GM10266 (cell line): ENCODE results near the gene DNMT3A.

Source experiments
- DNase-seq: peaks from one replicate; pipeline ENCODE4 v3.0.0; 2012; ENCODE audit errors: extremely low spot score
- TF ChIP-seq, protein P1 (sequence below): IDR thresholded peaks from 2 replicates; pipeline ENCODE4 v1.5.1; 2012; ENCODE audit warnings: mild to moderate bottlenecking, low read depth; ENCODE audit not compliant: control insufficient read depth, insufficient read depth; ENCODE audit errors: missing control alignments

Gene DNMT3A

DNA sequence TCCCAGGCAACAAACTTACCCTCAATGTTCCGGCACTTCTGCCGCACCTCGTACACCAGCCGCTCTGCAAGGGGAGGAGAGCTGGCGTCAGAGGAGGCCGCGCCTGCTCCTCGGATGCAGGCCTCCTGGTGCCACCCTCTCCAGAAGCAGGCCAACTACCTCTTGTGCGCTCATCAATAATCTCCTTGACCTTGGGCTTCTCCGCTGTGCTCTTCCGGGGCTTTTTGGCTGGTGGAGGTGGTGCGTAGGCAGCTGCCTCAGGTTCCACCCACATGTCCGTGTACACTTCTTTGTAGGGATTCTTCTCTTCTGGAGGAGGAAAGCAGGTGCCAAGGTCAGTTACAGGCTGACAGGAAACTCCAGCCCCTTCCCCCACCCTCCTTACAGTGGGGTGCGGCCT is 95.7 kb downstream of the DNMT3A start:
- TF ChIP-seq, protein P1, sequence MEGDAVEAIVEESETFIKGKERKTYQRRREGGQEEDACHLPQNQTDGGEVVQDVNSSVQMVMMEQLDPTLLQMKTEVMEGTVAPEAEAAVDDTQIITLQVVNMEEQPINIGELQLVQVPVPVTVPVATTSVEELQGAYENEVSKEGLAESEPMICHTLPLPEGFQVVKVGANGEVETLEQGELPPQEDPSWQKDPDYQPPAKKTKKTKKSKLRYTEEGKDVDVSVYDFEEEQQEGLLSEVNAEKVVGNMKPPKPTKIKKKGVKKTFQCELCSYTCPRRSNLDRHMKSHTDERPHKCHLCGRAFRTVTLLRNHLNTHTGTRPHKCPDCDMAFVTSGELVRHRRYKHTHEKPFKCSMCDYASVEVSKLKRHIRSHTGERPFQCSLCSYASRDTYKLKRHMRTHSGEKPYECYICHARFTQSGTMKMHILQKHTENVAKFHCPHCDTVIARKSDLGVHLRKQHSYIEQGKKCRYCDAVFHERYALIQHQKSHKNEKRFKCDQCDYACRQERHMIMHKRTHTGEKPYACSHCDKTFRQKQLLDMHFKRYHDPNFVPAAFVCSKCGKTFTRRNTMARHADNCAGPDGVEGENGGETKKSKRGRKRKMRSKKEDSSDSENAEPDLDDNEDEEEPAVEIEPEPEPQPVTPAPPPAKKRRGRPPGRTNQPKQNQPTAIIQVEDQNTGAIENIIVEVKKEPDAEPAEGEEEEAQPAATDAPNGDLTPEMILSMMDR, result no peak
- no peak for DNase-seq

DNA sequence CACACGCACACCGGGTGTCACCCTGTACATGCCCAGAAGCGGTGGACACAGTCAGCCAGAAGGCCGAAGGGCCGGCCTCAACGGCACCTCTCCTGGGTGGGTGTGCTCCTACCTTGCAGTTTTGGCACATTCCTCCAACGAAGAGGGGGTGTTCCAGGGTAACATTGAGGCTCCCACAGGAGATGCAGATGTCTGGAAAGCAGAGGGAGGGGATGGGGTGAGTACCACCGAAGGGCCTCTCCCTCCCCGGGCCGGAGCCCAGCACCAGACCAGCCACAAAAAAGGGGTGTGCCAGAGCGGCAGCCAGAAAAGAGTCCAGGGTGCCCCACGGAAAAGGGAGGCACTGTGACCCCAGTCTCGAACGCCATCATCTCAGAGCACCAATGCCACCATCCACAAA is 96.6 kb downstream of the DNMT3A start:
- TF ChIP-seq, protein P1, result no peak
- DNase-seq, result no peak

DNA sequence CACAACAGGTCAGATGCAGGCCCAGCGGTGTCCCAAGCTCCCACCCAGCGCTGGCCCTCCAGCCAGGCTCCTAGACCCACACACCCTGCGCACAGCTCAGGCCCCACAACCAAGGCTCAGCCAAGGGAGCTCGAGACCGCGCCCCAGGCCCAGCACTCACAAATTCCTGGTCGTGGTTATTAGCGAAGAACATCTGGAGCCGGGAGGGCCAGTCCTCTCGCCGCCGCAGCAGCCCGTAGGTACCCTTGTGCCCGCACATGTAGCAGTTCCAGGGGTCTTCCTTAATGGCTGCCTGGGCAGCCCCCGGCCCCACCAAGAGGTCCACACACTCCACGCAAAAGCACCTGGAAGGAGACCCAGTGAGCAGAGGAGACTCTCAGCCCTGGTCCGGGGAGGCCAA is 97.7 kb downstream of the DNMT3A start:
- DNase-seq, result no peak
- TF ChIP-seq, protein P1, result no peak

DNA sequence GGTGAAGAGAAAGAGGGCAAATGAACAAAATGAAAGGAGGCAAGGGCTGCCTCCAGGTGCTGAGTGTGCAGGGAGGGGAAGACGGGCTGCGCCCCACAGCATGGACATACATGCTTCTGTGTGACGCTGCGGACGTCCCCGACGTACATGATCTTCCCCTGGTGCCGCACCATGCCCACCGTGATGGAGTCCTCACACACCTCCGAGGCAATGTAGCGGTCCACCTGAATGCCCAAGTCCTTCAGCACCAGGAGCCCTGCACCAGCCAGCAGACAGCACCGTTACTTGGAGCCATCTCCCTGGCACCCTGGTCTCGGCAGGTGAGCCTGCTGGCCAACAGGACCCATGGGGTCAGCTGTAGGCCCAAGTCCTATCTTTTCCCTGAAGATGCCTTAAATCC is 100.3 kb downstream of the DNMT3A start:
- TF ChIP-seq, protein P1, result no peak
- no peak for DNase-seq

DNA sequence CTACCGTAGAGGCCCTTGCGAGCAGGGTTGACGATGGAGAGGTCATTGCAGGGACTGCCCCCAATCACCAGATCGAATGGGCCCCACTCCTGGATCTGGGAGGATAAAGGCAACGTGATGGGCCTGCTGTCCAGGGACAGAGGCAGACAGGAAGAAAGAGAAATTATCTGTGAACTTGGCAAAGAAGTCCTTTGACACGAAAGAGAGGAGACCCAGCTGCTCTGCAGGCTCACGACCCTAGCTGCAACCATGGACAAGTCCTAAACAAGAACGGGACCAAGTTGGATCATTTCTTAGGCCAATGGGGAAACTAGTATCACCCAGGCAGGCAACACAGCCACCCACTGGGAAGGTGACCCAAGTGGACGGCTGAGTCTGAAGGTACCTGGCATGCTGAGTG is 101.1 kb downstream of the DNMT3A start:
- TF ChIP-seq, protein P1, result no peak
- no peak for DNase-seq

DNA sequence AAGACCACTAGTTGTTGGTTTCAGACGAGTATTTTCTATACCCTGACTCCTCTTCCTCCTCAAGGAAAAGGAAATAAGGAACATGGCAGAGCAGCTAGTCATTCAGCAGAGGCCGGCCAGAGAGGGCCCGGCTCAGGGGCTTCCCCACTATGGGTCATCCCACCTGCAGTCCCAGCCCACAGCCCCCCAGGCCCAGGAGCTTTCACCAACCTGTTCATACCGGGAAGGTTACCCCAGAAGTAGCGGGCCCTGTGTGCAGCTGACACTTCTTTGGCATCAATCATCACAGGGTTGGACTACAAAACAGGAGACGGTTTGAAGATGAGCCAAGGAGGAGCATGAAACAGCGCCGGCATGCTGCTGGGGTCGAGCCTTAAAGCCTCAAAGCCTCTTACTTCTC is 102.8 kb downstream of the DNMT3A start:
- TF ChIP-seq, protein P1, result no peak
- no peak for DNase-seq

DNA sequence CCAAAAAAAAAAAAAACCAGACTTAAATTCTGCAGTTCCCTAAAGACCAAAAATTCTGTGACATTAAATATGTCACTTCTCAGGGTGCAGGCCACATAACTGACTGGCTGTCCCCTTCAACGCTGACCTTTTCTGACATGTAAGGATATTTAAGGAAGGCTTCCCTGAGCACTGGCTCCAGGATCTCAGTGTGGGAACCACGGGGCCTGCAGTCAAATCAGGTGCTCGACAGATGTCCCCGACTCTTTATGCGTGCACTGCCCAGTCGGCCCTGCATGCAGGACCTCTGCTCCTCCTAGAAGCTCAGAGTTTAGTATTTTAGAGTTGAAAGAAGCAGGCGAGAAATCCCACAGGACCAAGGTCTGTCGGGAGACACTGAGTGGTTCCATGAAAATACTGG is 104.0 kb downstream of the DNMT3A start:
- no peak for DNase-seq
- TF ChIP-seq, protein P1, result no peak
